Gastroesophageal sphincter (tissue), 3 donors: ENCODE results near the gene SIGLEC8.
"Not testable (repeated sequence)": the region's sequence is repeated elsewhere in the genome, so short reads cannot be mapped to it uniquely, and the experiment has no call there.

ENCODE experiments used
- EP300 ChIP-seq: sonication (generic); formaldehyde crosslinking; IDR thresholded peaks from one replicate; pipeline ENCODE4 v1.6.1; 2017; ENCODE audit warnings: antibody characterized with exemption, mild to moderate bottlenecking
- POLR2A ChIP-seq, 2 donors: fragments of 450-650 bp; IDR thresholded peaks; one replicate each; pipeline ENCODE4 v1.6.1; 2017; ENCODE audit warnings: antibody characterized with exemption in 2 of 2, mild to moderate bottlenecking in 2 of 2, moderate library complexity in 1 of 2
- POLR2AphosphoS5 ChIP-seq: sonication (generic); formaldehyde crosslinking; IDR thresholded peaks from one replicate; pipeline ENCODE4 v1.6.1; 2017; ENCODE audit warnings: antibody characterized with exemption
- TF ChIP-seq, protein P1 (sequence below), 4 experiments: fragments of 200-600 bp in 2 of 4; fragments of 450-650 bp in 2 of 4; sonication (generic) in 1 of 4; IDR thresholded peaks; one replicate each; pipeline ENCODE4 v1.5.1; 2017 to 2019; ENCODE audit warnings: antibody characterized with exemption in 4 of 4, mild to moderate bottlenecking in 2 of 4, moderate library complexity in 2 of 4

DNA sequence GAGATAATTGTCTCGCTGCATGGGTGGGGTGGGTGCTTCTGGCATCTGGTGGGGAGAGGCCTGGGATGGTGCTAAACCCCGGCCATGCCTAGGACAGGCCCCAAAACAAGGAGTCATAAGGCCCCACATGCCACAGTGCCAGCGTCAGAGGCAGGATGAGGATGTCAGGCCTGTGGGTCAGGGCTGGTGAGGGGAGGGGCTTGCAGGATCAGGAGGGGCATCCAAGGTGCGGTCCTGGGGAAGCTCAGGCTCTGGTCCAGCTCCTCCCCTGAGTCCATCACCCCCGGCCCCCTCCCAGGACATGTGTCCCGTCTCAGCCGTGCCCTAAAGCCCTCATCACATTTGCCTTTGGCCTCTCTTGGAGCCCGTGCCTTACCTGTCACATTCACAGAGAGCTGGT lies 42.7 kb upstream of the SIGLEC8 start:
- TF ChIP-seq, protein P1, sequence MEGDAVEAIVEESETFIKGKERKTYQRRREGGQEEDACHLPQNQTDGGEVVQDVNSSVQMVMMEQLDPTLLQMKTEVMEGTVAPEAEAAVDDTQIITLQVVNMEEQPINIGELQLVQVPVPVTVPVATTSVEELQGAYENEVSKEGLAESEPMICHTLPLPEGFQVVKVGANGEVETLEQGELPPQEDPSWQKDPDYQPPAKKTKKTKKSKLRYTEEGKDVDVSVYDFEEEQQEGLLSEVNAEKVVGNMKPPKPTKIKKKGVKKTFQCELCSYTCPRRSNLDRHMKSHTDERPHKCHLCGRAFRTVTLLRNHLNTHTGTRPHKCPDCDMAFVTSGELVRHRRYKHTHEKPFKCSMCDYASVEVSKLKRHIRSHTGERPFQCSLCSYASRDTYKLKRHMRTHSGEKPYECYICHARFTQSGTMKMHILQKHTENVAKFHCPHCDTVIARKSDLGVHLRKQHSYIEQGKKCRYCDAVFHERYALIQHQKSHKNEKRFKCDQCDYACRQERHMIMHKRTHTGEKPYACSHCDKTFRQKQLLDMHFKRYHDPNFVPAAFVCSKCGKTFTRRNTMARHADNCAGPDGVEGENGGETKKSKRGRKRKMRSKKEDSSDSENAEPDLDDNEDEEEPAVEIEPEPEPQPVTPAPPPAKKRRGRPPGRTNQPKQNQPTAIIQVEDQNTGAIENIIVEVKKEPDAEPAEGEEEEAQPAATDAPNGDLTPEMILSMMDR (IDR thresholded peaks at IDR 0.05) = not testable (repeated sequence)
- TF ChIP-seq POLR2A (IDR thresholded peaks at IDR 0.05); EP300; POLR2AphosphoS5: not testable (repeated sequence)
